Tibial artery (tissue), 4 donors: ENCODE data around the gene QDPR.

Experiments
- DNase-seq, 2 donors: peaks; one replicate each; pipeline ENCODE4 v3.0.0-alpha.2; 2019
- H3K27ac ChIP-seq, 2 donors: fragments of 200-600 bp; sonication (generic) in 1 of 2; 1 replicate in 1 of 2; 2 replicates in 1 of 2; pipeline ENCODE4 v1.5.1; 2018 to 2019; ENCODE audit warnings: mild to moderate bottlenecking in 1 of 2
- H3K27me3 ChIP-seq, 2 donors: fragments of 200-600 bp; sonication (generic) in 1 of 2; one replicate each; pipeline versions ENCODE4 v1.5.1 to v1.6.0; 2016 to 2019
- H3K36me3 ChIP-seq, 3 donors: fragments of 200-600 bp; sonication (generic) in 2 of 3; one replicate each; pipeline ENCODE4 v1.5.1; 2016 to 2019; ENCODE audit warnings: mild to moderate bottlenecking in 2 of 3
- H3K4me1 ChIP-seq, 4 donors: fragments of 200-600 bp; sonication (generic) in 2 of 4; 1 replicate in 3 of 4; 2 replicates in 1 of 4; pipeline ENCODE4 v1.5.1; 2016 to 2019
- H3K4me3 ChIP-seq, 2 donors: fragments of 200-600 bp; sonication (generic) in 1 of 2; 1 replicate in 1 of 2; 2 replicates in 1 of 2; pipeline ENCODE4 v1.5.1; 2018 to 2019; ENCODE audit warnings: mild to moderate bottlenecking in 2 of 2
- H3K9me3 ChIP-seq, 3 donors: fragments of 200-600 bp; sonication (generic) in 1 of 3; one replicate each; pipeline ENCODE4 v1.5.1; 2016 to 2019
- CTCF ChIP-seq, 2 experiments: fragments of 200-600 bp in 1 of 2; fragments of 450-650 bp in 1 of 2; IDR thresholded peaks; one replicate each; pipeline ENCODE4 v1.5.1; 2017 to 2019; ENCODE audit warnings: antibody characterized with exemption in 2 of 2, mild to moderate bottlenecking in 1 of 2, moderate library complexity in 1 of 2
- intact Hi-C: fragments of 100-400 bp; cut with DNase I; formaldehyde crosslinking; loops from one replicate; pipeline ENCODE4 v1.15.0; 2023; ENCODE audit warnings: low total_unique reads

The QDPR gene

GRCh38 chr4:17477774-17478472 lies 34.0 kb downstream of the QDPR start:
- Histone ChIP-seq H3K4me3 (no peak overlapping the region), H3K27me3 (no peaks in the 10 kb centered on the region), H3K27ac (no peak overlapping the region), H3K9me3 (peaks cover 0 to 8% (median 7%) of the 10 kb centered on the region in 3 donors), H3K36me3 (peaks cover 12 to 39% (median 18%) of the 10 kb centered on the region in 3 donors), H3K4me1 (no peaks in the 10 kb centered on the region)
- intact Hi-C loops: loop anchor here (10.0 kb wide), 1 partner anchor 1183 kb away; no protein-coding TSS in a partner anchor
- no peak for DNase-seq
- TF ChIP-seq CTCF (IDR thresholded peaks at IDR 0.05): no peak

DNA sequence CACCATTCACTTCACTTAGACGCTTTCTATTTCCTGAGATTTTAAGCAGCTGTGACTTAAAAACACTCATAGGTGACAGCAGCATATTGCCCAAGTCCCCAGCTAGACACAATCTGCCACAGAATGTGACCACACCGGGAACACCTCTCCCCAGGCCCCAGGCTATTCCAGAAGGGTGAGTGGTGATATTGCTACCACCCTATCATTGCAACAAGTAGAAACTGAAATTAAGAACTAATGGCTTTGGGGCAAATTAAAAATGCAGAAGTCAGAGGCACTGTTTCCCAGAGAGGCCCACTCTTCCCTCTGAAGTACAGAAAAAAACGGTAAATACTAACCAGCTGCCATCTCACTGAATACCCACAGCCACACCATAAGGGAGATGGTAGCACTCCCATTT lies 35.0 kb downstream of the QDPR start:
- H3K4me3 ChIP-seq: no peak overlapping the region
- peaks cover 9 to 35% (median 11%) of the 10 kb centered on the region in 3 donors for H3K36me3 ChIP-seq
- H3K27me3 ChIP-seq: no peaks in the 10 kb centered on the region
- TF ChIP-seq CTCF (IDR thresholded peaks at IDR 0.05): no peak
- no peak for DNase-seq
- intact Hi-C loops: loop anchor here (10.0 kb wide), 1 partner anchor 1182 kb away; no protein-coding TSS in a partner anchor
- no peak overlapping the region for H3K27ac ChIP-seq
- H3K9me3 ChIP-seq: peaks cover 0 to 8% (median 7%) of the 10 kb centered on the region in 3 donors
- no peaks in the 10 kb centered on the region for H3K4me1 ChIP-seq

GRCh38 chr4:17475481-17475880 lies 36.4 kb downstream of the QDPR start:
- Histone ChIP-seq H3K4me3 (no peak overlapping the region), H3K27ac (no peak overlapping the region), H3K9me3 (peaks cover 0 to 5% (median 0%) of the 10 kb centered on the region in 3 donors), H3K27me3 (no peaks in the 10 kb centered on the region), H3K36me3 (peaks cover 0 to 27% (median 7%) of the 10 kb centered on the region in 3 donors), H3K4me1 (no peaks in the 10 kb centered on the region)
- intact Hi-C loops: loop anchor here (10.0 kb wide), 1 partner anchor 1181 kb away; no protein-coding TSS in a partner anchor
- no peak for TF ChIP-seq CTCF (IDR thresholded peaks at IDR 0.05)
- no peak for DNase-seq

GRCh38 chr4:17469931-17470674 lies 41.8 kb downstream of the QDPR start:
- Histone ChIP-seq H3K4me3 (no peak overlapping the region), H3K27me3 (no peaks in the 10 kb centered on the region), H3K36me3 (peaks cover 0 to 4% (median 0%) of the 10 kb centered on the region in 3 donors), H3K27ac (no peak overlapping the region), H3K4me1 (no peaks in the 10 kb centered on the region), H3K9me3 (no peaks in the 10 kb centered on the region)
- DNase-seq: no peak
- TF ChIP-seq CTCF (IDR thresholded peaks at IDR 0.05): no peak
- intact Hi-C loops: loop anchor here (10.0 kb wide), 1 partner anchor 1175 kb away; no protein-coding TSS in a partner anchor

DNA sequence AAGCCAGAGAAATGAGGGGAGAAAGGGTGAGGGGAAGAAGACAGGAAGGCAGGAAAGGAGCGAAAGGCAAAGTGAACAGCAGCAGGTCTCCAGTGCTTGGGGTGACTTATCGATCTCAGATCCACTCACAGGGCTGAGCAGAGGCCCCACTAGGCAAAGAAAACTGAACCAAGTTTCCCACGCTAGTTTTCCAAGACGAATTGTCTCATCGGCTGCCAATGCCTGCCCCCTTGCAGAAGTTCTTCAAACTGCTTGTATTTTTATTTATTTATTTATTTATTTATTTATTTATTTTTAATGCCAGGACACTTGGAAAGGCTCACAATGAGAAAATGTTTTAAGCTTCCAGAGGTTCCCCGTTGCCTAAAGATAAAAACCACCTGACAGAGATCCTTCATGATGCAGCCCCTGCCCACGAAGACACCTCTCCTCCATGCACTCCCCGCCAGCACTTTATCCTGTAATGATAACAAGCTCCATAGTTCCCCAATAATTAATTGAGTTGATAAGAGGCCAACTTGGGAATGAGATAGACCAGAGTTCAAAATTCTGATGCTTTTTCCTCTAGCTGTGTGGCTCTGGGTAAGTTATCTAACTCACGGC lies 43.2 kb downstream of the QDPR start:
- Histone ChIP-seq H3K9me3 (no peaks in the 10 kb centered on the region), H3K4me3 (no peak overlapping the region), H3K27me3 (no peaks in the 10 kb centered on the region), H3K27ac (no peak overlapping the region), H3K36me3 (peaks cover 0 to 4% (median 0%) of the 10 kb centered on the region in 3 donors), H3K4me1 (no peaks in the 10 kb centered on the region)
- peak; percentile 29 to 57 for TF ChIP-seq CTCF (IDR thresholded peaks at IDR 0.05)
- no peak for DNase-seq
- intact Hi-C loops: no loop called here
